ENCODE measurements around the gene RAB17. TPM values are rescaled to one million over a fixed set of nuclear protein-coding genes. Genes with fewer than 3 reads are reported as not detected.

Gene RAB17
- total RNA-seq, 2 donors from 2014 or later: 6.4 to 6.5 TPM

DNA sequence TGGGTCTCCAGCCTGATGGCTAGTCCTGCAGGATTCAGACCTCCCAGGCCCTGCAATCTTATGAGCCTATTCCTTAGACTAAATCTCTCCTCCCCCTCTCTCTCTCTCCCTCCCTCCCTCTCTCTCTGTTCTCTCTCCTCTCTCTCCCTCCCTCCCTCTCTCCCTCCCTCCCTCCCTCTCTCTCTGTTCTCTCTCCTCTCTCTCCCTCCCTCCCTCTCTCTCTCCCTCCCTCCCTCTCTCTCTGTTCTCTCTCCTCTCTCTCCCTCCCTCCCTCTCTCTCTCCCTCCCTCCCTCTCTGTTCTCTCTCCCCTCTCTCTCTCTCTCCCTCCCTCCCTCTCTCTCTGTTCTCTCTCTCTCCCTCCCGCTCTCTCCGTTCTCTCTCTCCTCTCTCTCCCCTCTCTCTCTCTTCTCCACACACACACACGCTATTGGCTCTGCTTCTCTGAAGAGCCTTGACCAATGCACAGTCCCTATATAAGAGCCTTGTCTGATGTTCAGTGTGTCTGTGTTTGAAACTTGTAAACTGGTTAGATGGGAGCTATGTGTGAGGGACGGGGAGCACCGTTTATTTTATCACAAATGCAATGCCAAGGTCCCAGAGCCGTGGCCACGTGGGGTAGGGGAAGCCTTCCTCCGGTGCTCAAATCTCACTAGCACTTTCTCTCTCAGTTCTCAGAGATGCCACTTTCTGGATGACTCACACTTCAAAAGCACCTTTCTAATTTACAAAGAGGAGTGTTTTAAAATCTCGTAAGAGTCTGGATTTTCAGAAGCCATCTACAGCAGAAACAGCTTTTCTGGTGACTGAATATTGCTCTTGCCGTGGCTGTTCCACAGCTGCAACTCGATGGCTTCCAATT lies 33.5 kb downstream of the RAB17 start:
- ATAC-seq (ENCODE audit: insufficient number of reproducible peaks, low FRiP score, low read depth): no peak
- Histone ChIP-seq H3K27ac (no peak overlapping the region), H3K4me3 (no peak overlapping the region), H3K9me3 (peaks cover 15% of the 10 kb centered on the region), H3K27me3 (replicated peaks; ENCODE audit: insufficient read depth) (no peaks in the 10 kb centered on the region), H3K4me1 (ENCODE audit: control insufficient read depth in 1 of 2, low read depth in 2 of 2) (no peaks in the 10 kb centered on the region), H3K36me3 (no peaks in the 10 kb centered on the region)
- no peak for DNase-seq (ENCODE audit: low spot score)
- TF ChIP-seq, protein P1, sequence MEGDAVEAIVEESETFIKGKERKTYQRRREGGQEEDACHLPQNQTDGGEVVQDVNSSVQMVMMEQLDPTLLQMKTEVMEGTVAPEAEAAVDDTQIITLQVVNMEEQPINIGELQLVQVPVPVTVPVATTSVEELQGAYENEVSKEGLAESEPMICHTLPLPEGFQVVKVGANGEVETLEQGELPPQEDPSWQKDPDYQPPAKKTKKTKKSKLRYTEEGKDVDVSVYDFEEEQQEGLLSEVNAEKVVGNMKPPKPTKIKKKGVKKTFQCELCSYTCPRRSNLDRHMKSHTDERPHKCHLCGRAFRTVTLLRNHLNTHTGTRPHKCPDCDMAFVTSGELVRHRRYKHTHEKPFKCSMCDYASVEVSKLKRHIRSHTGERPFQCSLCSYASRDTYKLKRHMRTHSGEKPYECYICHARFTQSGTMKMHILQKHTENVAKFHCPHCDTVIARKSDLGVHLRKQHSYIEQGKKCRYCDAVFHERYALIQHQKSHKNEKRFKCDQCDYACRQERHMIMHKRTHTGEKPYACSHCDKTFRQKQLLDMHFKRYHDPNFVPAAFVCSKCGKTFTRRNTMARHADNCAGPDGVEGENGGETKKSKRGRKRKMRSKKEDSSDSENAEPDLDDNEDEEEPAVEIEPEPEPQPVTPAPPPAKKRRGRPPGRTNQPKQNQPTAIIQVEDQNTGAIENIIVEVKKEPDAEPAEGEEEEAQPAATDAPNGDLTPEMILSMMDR (IDR thresholded peaks at IDR 0.05): no peak

DNA sequence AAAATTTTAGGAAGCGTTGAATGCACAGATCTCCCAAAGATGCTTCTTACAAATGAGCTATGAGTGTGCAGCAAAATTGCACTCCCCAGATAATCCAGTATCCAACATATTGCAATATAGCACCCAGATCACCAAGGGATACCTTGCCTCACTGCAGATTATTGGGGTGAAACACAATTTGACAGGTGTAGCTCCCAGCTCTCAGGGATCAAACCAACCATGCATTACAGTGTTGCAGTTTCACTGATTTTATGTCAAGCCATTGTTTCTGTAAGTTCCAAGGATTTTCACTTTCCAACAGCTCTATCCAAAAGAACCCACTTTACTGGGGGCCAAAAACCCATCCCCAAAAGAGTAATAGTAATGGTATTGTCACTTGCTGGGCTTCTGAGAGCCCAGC lies 35.0 kb downstream of the RAB17 start:
- H3K27ac ChIP-seq: no peak overlapping the region
- no peak overlapping the region for H3K4me3 ChIP-seq
- TF ChIP-seq, protein P1 (IDR thresholded peaks at IDR 0.05): no peak
- H3K4me1 ChIP-seq (ENCODE audit: control insufficient read depth in 1 of 2, low read depth in 2 of 2): no peaks in the 10 kb centered on the region
- H3K9me3 ChIP-seq: peaks cover 15% of the 10 kb centered on the region
- no peaks in the 10 kb centered on the region for H3K27me3 ChIP-seq (replicated peaks; ENCODE audit: insufficient read depth)
- ATAC-seq (ENCODE audit: insufficient number of reproducible peaks, low FRiP score, low read depth) (no peak), DNase-seq (ENCODE audit: low spot score) (no peak)
- no peaks in the 10 kb centered on the region for H3K36me3 ChIP-seq

DNA sequence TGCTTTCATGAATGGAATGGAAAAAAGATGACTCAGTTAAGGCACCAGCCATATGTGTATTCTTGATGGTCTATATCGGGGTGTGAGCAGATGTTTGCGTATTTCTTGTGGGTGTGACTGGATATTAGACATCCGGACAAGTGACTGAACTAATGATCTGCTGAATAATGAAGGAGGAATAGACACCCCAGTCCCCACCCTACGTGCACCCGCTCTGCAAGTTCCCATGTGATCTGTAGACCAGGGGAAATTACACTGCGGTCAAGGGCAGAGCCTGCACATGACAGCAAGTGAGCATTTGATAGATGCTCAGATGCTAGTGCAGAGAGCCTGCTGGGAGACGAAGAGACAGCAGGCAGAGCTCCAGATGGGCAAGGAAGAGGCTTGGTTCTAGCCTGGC lies 36.6 kb downstream of the RAB17 start:
- ATAC-seq (ENCODE audit: insufficient number of reproducible peaks, low FRiP score, low read depth) (no peak), DNase-seq (ENCODE audit: low spot score) (no peak)
- TF ChIP-seq, protein P1 (IDR thresholded peaks at IDR 0.05): no peak
- H3K4me3 ChIP-seq: no peak overlapping the region
- H3K27me3 ChIP-seq (replicated peaks; ENCODE audit: insufficient read depth): no peaks in the 10 kb centered on the region
- H3K4me1 ChIP-seq (ENCODE audit: control insufficient read depth in 1 of 2, low read depth in 2 of 2): no peaks in the 10 kb centered on the region
- H3K36me3 ChIP-seq: no peaks in the 10 kb centered on the region
- peaks cover 15% of the 10 kb centered on the region for H3K9me3 ChIP-seq
- no peak overlapping the region for H3K27ac ChIP-seq

DNA sequence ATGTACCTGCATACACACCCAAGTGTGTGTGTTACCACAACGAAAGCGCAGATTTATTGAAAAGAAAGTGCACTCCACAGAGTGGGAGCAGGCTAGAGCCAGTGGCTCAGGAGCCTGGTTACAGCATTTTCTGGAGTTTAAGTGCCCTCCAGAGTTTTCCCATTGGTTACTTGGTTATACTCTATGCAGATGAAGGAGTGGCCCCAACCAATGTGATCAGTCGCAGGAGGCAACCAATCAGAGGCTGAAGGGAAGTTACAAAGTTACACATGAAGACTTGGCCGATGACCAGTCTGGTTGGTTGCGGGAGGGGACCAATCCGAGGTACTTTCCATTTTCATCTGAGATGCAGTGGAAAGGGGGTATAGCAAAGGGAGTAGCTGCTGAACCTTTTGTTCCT lies 37.6 kb downstream of the RAB17 start:
- TF ChIP-seq, protein P1 (IDR thresholded peaks at IDR 0.05): no peak
- Histone ChIP-seq H3K4me3 (no peak overlapping the region), H3K9me3 (peaks cover 15% of the 10 kb centered on the region), H3K27me3 (replicated peaks; ENCODE audit: insufficient read depth) (no peaks in the 10 kb centered on the region), H3K27ac (no peak overlapping the region), H3K4me1 (ENCODE audit: control insufficient read depth in 1 of 2, low read depth in 2 of 2) (no peaks in the 10 kb centered on the region), H3K36me3 (no peaks in the 10 kb centered on the region)
- ATAC-seq (ENCODE audit: insufficient number of reproducible peaks, low FRiP score, low read depth) (no peak), DNase-seq (ENCODE audit: low spot score) (no peak)

DNA sequence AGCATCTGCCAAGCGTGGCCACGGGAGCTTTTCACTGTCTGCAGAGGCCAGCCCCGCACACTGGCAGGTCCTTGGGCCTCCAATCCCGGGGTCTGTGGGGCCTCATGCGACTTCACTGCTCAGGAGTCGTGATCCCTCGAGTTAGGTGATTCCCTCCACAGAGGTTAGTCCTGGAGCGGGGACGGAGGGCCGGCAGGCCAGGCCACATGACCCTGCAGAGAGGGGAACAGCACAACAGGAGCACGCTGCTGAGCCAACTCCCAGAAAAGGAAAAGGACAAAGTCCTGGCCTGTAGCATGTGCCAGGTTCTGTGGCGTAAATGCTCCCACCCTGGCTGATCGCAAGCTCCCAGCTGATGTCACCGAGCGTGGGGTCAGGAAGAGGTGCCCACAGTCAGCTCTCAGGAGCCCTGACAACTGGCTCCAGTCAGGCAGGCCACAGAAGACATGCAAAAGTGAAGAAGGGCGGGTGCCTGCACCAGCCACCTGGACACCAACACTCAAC lies 39.4 kb downstream of the RAB17 start:
- no peak for DNase-seq (ENCODE audit: low spot score)
- H3K36me3 ChIP-seq: no peaks in the 10 kb centered on the region
- ATAC-seq (ENCODE audit: insufficient number of reproducible peaks, low FRiP score, low read depth): no peak
- no peak overlapping the region for H3K27ac ChIP-seq
- TF ChIP-seq, protein P1 (IDR thresholded peaks at IDR 0.05): no peak
- H3K27me3 ChIP-seq (replicated peaks; ENCODE audit: insufficient read depth): no peaks in the 10 kb centered on the region
- no peaks in the 10 kb centered on the region for H3K4me1 ChIP-seq (ENCODE audit: control insufficient read depth in 1 of 2, low read depth in 2 of 2)
- H3K9me3 ChIP-seq: peaks cover 12% of the 10 kb centered on the region
- H3K4me3 ChIP-seq: no peak overlapping the region

Data from thoracic aorta (tissue), 2 donors.